GM18909 (cell line): ENCODE results near the gene PBX4.

ENCODE experiments used
- ATAC-seq: cut with Tn5 transposase; IDR thresholded peaks from one replicate; pipeline ENCODE4 v1.9.1; 2021; ENCODE audit warnings: mild to moderate bottlenecking; ENCODE audit not compliant: unreplicated experiment, poor library complexity

The PBX4 gene

DNA sequence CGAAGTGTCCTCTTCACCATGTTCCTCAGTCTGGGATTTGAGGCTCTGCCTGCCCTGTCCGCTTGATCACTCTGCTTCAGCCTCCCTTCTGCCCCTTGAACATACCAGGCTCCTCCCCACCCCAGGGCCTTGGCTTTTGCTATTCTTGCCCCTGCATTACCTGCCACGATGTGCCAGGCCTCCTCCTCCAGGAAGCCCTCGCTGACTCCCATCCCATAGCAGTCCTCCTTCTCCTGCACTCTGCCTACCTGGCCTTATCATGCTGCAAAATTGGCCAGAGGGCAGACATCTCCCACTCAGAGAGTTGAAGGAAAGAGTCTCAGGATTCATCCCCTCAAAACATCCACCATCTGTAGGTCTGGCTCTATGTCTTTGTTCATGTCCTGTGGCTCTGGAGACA, 87.6 kb downstream of the PBX4 start:
- ATAC-seq = no peak

DNA sequence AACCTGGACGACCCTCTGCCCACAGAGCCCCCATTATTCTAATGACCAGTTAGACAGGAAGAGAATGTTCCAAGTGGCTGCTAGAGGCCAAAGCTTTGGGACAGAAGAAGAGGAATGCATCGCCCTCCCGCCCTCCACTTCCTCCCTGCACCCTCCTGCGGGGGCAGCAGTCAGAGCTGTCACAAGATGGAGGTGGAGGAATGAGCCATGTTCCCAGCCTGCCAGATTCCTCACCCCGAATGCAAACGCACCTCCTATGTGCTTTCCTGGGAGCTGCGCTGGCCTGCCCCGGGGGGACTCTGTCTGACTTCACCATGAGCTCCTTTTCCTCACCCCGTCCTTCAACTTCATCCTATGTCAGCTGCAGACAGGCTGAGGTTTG, 88.1 kb downstream of the PBX4 start:
- ATAC-seq = no peak

DNA sequence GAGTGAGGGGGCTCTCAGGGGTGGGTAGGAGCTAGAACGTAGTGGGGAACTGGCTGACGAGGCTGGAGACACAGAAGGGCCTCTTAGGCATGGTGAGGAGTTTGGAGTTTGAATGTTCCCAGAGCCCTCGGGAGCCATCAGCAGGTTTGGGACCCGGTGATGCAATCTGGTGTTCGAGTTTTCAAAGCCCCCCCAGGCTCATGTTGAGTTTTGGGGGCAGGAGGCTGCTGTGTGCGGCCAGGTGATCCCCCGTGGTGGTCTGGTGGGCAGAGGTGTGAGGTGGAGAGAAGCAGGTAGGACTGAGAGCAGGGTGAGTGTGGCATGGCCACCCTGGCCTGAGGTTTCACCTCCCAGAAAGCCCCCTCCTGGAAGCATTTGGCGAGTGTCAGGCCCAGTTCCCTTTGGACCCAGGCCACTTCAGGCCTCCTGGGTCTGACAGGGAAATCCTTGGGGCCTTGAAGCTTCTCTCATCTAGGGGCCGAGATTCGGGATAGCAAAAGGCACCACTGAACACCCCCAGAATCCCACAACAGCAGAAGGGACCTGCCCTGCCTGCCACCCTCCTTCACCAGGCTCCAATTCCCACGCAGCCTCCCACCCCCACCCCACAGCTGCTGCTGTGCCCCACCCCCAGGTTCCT, 88.6 kb downstream of the PBX4 start:
- no peak for ATAC-seq

DNA sequence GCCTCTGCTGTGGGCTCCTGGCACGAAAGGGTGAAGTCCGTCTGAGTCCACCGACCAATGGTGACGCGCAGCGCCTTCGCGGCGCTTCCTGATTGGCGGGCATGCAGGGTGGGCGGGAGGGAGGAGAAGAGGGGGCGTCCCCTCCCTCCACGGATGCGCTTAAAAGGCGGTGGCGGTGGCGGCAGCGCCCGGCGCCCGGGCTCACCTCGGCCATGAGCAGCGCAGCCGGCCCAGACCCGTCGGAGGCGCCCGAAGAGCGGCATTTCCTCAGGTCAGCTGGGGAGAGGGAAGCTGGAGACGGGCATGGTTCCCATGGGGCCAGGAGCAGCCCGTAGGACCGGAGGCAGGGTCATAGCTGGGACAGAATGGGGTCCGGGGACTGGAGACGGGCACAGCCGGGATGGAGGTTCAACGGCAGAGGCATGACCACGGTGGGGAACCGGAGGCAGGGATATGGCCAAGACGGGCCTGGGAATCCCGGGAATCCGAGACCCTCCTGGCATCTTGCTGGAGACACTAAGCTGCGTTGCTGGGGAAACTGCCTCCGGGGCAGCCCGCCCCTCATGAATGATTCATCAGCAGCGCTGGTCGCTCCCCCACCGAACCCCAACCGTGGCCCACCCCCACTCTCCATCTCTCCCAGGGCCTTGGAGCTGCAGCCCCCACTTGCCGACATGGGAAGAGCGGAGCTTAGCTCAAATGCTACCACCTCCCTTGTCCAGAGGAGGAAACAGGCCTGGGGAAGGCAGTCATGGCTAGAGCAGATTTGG, 89.6 kb downstream of the PBX4 start, which contains the start of gene YJEFN3:
YJEFN3 (plus strand) TSS at position 191 of the 770 bp plus-strand sequence; CDS start at position 213, 22 bp downstream.
- no peak for ATAC-seq

DNA sequence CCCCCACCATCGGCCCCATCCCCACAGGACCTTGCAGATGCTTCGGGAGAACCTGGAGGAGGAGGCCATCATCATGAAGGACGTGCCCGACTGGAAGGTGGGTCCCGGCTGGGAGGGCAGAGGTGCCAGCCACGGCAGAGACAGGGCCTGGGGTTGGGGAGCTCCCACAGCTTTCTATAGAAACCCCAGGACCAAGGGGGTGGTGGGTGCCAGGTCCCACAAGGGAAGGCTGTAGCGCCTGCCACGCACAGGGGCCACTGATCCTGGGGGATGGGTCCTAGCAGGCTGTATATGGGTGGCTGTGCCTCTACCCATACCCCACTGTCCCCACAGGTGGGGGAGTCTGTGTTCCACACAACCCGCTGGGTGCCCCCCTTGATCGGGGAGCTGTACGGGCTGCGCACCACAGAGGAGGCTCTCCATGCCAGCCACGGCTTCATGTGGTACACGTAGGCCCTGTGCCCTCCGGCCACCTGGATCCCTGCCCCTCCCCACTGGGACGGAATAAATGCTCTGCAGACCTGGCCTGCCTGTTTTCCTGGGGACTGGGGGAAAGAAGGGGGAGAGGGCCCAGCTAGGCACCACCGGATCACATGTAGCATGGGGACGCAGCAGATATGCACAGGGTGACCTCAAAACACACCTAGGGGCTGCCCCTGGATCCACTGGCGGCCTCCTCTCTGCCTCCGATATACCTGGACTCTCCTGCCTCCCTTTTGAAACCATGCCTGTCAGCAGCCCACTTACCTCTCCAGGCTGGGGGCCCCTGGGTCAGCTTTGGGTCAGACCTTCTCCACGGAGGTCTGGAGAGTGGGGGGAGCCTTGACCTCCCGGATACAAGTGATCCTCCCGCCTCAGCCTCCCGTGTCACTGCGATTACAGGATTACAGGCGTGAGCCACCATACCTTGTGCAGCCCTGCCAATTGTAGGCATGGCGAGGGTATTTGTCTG, 90.5 kb downstream of the PBX4 start:
- ATAC-seq = no peak

DNA sequence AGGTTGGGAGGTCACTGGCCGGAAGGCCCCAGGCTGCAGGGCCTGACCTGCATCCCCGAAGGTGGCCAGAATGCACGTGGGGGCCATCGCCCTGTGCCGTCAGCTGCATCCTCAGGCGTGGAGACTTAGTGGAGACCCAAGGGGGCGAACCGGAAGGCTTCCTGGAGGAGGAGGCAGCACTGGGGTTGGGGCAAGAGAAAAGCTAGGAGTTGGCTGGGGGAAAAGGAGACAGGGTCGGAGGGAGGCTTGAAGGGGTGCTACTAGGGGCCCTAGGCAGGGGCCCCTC, 91.2 kb downstream of the PBX4 start:
- ATAC-seq = no peak

DNA sequence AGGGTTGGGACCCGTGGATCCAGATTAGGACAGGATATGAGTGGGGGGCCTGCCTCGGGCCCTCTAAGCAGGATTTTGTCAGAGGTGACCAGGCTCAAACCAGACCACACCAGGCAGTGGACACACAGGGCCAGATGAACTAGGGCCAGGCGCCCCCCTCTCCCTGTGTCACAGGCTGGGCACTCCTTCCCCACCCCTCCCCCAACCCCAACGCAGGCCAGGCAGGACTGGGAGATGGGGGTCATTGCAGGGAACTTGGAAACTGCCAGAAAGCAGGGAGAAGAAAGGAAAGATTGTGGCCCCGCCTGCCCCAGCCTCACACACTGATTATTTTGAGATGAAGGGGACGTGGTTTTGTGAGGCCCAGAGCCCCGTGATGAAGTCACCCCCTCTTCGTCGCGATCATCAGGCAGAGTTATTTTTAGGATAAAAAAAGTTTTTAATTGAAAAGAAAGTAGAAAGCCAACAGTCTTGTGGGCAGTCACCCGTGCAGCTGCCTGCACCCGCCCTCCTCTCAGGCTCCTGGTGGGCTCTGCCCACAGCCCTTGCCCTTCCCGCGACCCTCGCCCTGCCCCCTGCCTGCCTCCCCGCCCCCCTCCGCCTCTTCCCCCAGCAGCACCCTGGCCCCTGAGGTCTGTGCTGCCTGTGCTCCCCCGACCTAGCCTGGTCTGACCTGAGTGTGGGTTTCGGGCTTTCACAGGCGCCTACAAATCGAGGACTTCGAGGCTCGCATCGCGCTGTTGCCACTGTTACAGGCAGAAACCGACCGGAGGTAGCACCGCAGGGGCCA, 91.7 kb downstream of the PBX4 start:
- ATAC-seq = no peak

DNA sequence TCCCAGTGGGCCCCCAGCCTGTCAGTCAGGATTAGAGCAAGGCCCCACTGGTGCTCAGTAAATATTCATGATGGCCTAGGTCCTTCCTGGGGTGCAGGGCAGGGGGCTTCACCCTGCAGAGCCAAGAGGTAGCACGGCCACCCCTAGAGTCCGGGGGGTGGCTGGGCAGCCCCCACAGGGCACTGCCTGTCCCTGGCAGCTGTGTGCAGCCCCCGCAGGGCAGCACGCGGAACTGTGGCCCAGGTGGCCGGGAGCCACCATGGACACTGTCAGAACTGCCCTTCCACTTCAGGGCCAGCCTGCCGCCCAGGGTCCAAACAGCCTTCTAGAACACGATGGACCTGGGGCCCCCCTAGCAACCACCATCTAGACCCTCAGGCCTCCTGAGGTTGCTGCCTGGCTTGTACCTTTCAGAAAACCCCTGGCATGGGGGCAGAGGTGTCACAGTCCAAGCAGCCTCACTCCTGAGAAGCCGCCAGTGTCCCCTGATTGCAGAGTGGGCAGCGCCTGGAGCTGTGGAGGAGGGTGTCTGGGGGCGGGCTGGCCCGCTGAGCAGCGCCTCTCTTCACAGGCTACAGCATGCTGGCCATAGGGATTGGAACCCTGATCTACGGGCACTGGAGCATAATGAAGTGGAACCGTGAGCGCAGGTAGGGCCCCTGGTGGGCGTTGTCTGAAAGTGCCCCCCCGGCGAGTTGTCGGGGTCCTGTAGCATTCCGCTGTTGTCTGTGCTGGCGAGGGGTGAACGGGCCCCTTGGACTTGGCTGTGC, 92.7 kb downstream of the PBX4 start:
- no peak for ATAC-seq

DNA sequence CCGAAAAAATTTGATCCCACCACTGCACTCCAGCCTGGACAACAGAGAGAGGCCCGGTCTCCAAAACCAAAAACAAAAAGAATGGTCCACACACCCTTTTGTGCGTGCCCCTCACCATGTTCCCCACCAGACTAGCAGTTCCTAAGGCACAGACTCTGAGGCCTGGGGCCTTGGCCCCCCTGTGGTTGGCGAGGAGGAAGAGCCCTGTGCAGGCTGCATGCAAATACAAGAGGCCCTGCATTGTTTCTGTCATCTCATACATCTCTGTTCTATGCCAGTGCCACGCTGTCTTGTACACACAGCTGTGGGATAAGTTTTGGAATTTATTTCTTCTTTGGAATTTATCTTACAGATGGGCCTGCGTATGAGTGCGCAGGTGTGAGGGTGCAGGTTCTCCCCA, 94.4 kb downstream of the PBX4 start:
- ATAC-seq = no peak

DNA sequence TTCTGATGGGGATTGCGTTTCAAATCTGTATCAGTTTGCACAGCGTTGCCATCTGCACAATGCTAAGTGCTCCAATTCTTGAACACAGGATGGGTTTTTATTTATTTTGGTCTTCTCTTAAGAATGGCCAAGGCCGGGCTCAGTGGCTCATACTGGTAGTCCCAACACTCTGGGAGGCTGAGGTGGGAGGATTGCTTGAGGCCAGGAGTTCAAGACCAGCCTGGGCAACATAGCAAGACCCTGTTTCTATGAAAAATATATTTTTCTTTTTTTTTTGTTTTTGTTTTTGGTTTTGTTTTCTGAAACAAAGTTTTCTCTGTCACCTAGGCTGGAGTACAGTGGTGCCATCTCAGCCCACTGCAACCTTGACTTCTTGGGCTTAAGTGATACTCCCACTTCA, 95.3 kb downstream of the PBX4 start:
- no peak for ATAC-seq

DNA sequence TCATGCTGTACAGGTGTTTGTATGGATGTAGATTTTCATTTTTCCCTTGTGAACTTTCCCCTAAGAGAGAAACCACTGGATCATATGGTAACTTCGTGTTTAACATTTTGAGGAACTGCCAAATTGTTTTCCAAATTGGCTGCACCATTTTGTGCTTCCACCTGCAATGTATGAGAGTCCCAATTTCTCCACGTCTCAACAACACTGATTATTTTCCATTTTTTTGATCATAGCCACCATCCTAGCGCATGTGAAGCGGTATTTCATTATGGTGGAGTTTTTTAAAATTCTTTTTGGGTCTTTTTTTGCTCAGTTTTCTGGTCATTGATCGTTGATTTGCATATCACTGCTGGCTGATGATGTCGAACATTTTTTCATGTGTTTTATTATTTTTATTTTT, 97.5 kb downstream of the PBX4 start:
- ATAC-seq = no peak

DNA sequence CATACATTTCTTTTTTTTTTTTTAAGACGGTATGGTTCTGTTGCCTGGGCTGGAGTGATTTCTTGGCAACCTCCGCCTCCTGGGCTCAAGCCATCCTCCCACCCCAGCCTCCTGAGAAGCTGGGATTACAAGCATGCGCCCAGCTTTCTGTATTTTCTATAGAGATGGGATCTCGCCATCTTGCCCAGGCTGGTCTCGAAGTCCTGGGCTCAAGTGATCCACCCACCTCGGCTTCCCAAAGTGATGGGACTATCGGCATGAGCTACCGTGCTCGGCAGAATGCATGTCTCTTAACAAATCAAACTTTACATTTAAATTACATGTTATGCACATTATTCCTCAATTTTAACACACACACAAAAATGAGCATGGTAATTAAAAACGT, 101.3 kb downstream of the PBX4 start:
- no peak for ATAC-seq

DNA sequence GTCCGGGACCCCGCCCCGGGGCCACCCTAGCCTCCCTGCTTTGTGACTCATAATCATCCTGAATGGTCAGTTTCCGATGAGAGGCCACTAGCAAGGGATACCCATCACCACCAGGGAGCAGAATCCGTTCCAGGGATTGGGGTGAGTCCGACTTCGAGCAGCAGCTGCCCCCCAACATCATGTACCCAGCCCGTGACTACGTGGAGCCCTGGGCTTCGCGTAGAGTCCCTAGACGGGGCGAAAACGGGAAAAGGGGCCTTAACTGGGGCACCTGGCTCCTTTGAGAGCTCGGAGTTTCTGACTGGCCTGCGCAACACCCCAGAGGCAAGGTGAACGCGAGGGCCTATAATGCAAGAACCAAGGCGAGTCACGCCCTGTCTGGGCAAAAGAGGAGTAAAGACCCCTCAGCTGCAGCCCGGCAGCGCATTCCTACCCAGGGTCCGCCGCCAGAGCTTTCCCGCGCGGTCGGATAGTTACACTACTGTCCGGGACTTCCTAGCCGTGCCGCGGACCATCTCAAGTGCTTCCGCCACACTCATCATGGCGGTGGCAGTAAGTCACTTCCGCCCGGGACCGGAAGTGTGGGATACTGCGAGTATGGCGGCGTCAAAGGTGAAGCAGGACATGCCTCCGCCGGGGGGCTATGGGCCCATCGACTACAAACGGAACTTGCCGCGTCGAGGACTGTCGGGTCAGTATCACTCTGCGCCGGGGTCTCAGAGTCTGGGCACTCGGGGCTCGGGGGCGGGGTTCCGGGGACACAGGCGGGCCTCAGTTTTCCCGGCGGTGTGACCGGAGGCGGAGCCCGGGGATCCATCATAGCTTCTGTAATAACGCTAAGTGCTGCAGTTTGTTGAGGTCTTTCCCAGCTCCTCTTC, 102.6 kb downstream of the PBX4 start, which contains the start of gene NDUFA13:
NDUFA13 (plus strand) TSS at position 584 of the 878 bp plus-strand sequence; CDS start at position 598, 14 bp downstream.
- ATAC-seq = peak; percentile 93

DNA sequence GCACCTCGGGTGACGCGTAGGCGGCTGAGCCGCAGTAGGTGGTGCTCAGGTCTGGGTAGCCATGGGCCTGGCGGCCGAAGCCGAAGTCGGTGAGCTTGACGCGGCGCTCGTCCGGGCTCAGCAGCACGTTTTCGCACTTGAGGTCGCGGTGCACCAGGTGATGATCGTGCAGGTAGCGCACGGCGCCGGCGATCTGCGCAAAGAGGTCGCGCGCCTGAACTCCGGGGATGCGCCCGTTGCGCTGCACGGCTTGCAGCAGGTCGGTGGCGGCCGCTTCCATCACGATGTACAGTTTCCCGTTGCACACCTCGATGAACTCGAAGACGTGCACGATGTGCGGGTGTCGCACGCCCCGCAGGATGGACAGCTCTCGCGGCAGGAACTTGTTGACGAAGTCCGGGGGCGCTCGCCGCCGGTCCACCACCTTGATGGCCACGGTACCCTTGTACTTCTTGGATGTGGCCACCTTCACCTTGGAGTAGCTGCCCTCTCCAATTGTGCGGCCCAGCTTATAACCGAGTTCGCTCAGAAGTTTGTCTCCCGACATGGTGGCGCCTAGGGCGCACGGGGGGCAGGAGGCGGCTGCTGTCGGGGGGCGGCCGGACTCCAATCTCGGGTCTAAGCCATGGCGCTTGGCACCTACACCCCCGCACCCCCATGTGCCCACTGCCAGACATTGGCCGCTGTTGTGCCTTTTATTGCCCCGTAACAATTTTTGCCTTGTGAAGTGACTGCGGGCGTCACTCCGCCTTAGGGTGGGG, 103.4 kb downstream of the PBX4 start, which contains the start of gene TSSK6:
TSSK6 (minus strand) TSS at position 668 of the 761 bp plus-strand sequence; CDS start at position 547, 121 bp downstream.
- ATAC-seq = no peak

DNA sequence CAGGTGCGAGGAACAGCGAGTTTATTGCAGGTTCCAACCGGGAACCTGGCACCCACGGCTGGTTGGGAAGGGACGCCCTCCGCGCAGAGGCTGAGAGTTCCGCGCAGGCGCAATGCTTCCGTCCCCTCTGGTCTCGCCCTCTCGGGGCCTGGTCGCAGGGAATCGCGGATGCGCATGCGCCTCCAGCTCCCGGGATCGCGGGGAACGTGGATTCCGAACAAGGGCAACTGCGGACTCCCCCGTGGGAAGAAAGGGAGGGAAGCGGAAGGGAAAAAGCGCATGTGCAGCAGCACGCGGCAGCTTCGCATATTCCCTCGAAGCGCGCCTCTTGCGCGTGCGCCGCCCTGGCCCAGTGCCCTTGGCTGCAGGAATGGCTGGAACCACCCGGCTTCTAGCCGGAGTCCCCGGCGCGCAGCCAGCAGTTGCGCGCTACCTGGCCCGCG, 104.3 kb downstream of the PBX4 start:
- ATAC-seq = no peak

DNA sequence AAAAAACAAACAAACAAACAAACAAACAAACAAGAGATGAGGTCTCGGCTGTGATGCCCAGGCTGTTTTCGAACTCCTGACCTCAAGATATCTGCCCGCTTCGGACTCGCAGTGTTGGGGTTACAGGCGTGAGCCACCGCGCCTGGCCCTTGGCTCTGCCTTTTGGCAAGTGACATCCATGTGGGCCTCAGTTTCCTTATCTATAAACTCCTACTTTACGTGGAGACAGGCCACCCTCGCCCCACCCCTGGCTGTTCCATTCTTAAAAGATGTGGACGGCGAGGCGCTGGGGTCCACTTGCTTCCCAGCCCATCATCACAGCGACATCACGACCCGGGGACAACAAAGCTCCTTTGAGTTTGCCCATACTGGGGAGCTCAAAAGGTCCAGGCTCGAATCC, 104.8 kb downstream of the PBX4 start:
- no peak for ATAC-seq
